A204.1 (cell line): ENCODE measurements around the gene SPRR2F.

ENCODE experiments used
- FAIRE-seq: peaks from 2 replicates; lab custom pipeline; 2012; peaks lifted over from hg19 to GRCh38; lab: Jason Lieb, UNC

SPRR2F gene

DNA sequence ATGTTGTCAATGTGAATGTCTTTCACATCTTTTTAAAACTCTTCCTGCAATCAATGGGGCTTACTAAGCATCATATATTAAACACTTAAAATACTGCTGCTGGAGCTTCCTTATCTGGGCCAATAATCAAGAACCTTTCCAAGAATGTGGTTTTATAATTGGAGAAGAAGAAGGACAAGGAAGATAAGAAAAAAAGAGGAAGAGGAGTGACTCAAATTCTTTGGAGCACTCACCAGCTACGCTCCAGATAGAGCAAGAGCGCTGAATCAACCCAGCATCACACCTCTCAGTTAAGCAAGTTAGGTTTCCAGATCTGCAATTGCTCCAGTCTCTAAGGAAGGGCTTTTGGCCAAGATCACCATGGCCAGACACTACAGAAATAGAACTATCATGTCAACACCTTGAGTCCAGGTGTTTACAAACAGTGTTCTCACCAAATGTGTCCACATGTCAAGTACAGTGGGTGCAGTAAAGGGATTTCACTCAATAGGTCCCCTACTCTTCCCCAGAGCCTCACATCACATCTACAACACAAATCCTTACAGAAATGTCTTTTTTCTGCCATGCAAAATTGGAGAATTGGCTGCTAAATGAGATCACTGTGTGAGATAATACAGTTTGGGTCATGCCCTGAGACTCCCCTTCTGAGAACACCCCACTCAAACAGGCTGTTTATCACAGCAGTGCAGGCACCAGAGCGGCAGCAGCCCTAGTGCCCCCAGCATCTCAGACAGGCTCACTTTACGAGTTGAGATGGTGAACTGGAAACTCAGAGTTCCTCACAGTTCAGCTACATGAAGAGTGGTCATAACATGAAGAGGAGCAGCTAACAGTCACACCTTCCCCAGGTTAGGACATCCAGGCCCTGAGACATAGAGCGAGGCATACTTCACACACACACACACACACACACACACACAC is 40.2 kb downstream of the SPRR2F start:
- no peak for FAIRE-seq

DNA sequence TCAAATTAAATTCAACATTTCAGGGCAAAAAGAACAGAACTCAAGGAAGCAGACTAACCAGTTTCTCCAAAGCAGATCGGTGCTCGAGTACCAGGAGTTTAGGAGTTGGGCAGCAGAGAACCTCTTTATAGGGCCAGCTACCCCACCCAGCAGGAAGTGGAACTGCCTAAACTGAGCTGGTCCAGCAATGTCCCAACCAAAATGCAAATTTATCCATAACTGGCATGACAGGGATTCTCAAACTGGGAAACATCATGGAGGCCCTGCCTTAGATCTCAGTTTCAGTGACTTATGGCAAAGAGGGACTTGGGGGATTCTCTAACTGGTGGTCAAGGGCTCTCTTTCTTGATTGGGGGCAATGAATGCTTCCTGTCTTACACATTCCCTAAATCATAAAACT is 41.8 kb downstream of the SPRR2F start, which contains the start of gene SPRR2B:
TSS of gene SPRR2B (minus strand) at position 101 of the 400 bp plus-strand sequence. CDS start 772 bp downstream, outside the sequence.
- no peak for FAIRE-seq

DNA sequence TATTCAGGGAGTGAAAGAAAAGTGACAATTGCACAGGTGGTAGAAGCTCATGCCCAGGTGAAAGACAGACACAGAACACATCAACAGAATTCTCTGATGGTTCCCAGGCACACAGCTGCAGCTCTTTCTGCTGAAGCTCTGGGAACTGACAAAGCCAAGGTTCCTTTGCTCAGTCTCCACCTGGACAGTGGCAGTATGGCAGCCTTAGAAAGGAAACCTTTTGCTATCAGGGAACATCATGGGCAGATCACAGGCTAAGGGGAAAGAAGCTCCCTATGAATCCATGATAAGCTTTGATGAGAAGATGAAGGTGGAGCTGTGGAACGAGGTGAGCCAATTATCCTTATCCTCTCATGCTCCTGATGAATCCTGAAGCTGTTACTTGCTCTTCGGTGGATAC is 43.1 kb downstream of the SPRR2F start:
- no peak for FAIRE-seq
